ENCODE measurements around the gene MYO5A.
"Not testable (repeated sequence)": the region's sequence is repeated elsewhere in the genome, so short reads cannot be mapped to it uniquely, and the experiment has no call there.

Gene MYO5A

DNA sequence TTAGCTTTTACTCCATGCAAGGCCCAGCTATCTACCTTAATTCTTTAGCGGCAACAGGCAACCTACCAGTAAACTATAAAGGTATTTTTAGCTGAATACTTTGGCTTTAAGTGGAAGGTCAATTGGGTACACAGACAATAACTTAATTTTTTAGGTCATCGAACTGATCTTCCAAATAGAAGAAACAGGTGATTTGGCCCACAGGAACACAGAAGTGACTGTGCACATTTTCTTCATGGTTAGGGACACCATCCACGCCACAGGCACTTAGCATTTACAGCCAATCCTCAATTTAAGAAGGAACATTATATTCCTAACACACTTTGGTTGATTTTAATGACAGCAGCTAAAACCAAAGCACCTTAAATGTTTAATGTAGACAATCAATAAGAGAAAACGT, 38.2 kb upstream of the MYO5A start:
- no peak for TF ChIP-seq CTCF (conservative IDR thresholded peaks at IDR 0.05; ENCODE audit: control insufficient read depth, insufficient read depth, low read depth, low read length)
- DNase-seq (ENCODE audit: low read depth): no peak
- H3K4me3 ChIP-seq (ENCODE audit: control insufficient read depth, low read depth, low read length): peak overlapping the region; percentile 93

DNA sequence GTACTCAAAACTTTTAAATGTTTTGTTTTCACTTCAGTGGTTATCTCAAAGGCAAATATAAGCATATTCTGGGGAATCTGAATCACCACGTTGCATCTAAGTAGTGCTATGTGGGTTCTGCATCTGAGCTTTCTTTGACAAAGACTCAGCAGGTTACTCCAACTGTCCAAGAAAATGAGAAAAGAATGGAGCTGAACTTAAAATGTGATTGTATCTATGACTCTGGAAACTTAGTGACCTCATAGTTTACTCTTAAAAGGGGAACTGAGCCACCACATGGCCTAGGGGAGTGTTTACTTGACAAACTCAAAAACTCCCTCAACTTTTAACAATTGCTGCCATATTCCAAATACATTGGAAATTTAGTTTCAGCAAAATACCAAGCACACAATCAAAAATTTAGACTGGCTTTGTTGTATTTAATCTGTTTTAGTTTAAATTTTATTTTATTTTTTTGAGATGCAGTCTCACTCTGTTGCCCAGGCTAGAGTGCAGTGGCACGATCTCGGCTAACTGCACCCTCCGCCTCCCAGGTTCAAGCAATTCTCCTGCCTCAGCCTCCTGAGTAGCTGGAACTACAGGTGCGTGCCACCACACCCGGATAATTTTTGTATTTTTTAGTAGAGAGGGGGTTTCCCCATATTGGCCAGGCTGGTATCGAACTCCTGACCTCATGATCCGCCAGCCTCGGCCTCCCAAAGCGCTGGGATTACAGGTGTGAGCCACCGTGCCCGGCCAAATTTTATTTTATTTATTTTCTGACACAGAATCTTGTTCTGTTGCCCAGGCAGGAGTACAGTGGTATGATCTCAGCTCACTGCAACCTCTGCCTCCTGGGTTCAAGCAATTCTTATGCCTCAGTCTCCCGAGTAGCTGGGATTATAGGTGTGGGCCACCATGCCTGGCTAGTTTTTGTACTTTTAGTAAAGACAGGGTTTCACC, 37.0 kb upstream of the MYO5A start:
- peak; percentile 15 for DNase-seq (ENCODE audit: low read depth)
- H3K4me3 ChIP-seq (ENCODE audit: control insufficient read depth, low read depth, low read length): not testable (repeated sequence)

DNA sequence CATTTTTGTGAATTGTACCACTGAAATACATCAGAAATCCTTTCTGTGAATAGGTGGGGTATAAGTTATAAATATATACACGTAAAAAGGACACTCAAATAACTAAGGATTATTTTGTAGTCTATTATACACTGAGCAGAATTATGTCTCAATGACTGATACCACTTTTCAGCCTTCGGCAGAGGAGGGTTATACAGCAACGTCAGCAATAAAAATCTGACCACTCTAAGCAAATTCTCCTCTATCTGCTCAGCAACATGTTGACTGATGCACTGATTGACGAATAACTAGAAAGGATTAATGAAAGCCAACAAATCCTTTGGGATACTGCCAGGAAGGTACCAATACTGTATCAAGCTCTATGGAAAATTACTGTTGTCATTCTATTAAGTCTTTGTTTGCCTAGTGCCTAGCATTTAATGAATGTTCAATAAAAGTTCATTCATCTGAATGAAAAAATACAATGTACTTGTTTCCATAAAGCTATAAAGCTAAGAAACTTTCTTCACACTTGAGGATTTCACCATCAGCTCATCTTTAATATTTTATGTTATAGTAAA, 34.9 kb upstream of the MYO5A start:
- DNase-seq (ENCODE audit: low read depth): no peak
- TF ChIP-seq CTCF (conservative IDR thresholded peaks at IDR 0.05; ENCODE audit: control insufficient read depth, insufficient read depth, low read depth, low read length): no peak
- H3K4me3 ChIP-seq (ENCODE audit: control insufficient read depth, low read depth, low read length): no peak overlapping the region

DNA sequence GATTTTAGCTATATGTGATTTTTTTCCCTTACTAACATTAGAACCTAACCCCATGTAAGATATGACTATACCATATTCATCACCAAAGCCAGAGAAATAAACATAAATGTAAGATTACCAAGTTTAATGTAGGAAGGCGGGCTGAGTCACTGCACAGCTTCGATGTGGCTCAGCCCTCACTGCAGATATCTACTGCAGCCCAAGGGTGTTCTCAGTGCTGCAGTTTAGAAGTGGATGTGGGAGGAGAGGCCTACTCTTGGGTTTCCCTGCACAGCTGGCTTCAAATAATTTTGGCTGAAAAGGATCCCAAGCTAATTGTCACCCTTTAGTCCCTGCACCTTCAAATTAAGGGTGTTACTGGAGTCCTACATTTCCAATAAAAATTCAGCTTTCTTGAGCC, 30.9 kb upstream of the MYO5A start:
- H3K4me3 ChIP-seq (ENCODE audit: control insufficient read depth, low read depth, low read length): no peak overlapping the region
- DNase-seq (ENCODE audit: low read depth): peak; percentile 59
- no peak for TF ChIP-seq CTCF (conservative IDR thresholded peaks at IDR 0.05; ENCODE audit: control insufficient read depth, insufficient read depth, low read depth, low read length)

DNA sequence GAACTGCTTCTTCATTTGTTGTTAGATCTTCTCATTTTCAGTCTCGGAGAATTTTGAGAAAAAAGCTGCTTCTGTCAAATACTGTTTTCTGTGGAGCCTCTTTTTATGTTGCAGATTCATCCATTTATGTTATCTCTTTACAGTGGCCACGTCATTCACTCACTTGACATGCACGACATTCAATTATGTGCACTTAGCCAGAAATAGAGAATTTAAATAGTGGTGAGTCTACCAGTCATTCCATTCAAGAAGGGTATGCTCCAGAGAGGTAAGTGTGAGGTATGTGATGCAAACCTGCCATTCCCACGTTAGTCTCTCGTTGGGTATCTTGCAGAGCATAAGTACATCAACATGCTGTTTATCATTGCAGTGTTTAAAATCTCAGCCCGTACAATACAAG, 30.3 kb upstream of the MYO5A start:
- no peak overlapping the region for H3K4me3 ChIP-seq (ENCODE audit: control insufficient read depth, low read depth, low read length)
- DNase-seq (ENCODE audit: low read depth): no peak
- no peak for TF ChIP-seq CTCF (conservative IDR thresholded peaks at IDR 0.05; ENCODE audit: control insufficient read depth, insufficient read depth, low read depth, low read length)

GRCh38 chr15:52558196-52558595, 29.5 kb upstream of the MYO5A start:
- TF ChIP-seq CTCF (conservative IDR thresholded peaks at IDR 0.05; ENCODE audit: control insufficient read depth, insufficient read depth, low read depth, low read length): no peak
- DNase-seq (ENCODE audit: low read depth): peak; percentile 84
- H3K4me3 ChIP-seq (ENCODE audit: control insufficient read depth, low read depth, low read length): no peak overlapping the region

- H3K4me3 ChIP-seq (ENCODE audit: control insufficient read depth, low read depth, low read length): no peak overlapping the region
These were observed 28.6 kb upstream of the MYO5A start for GRCh38 chr15:52557274-52557641.

More at GRCh38 chr15:52557274-52557641, 28.6 kb upstream of the MYO5A start:
- TF ChIP-seq CTCF (conservative IDR thresholded peaks at IDR 0.05; ENCODE audit: control insufficient read depth, insufficient read depth, low read depth, low read length): no peak
- no peak for DNase-seq (ENCODE audit: low read depth)
